Stomach (tissue), 9 donors: Measurements from ENCODE around the gene RAB3C. TPM values are rescaled to one million over a fixed set of nuclear protein-coding genes. Genes with fewer than 3 reads are reported as not detected.

ENCODE experiments used
- DNase-seq, 2 donors: peaks; one replicate each; pipeline versions ENCODE4 v3.0.0 to v3.0.0-alpha.2; 2013 to 2019
- H3K27ac ChIP-seq, 5 donors: fragments of 200-600 bp in 4 of 5; sonication (generic) in 4 of 5; one replicate each; pipeline ENCODE4 v1.5.1; 2013 to 2019; ENCODE audit warnings: mild to moderate bottlenecking in 1 of 5, moderate library complexity in 1 of 5
- H3K27me3 ChIP-seq, 3 donors: fragments of 200-600 bp; sonication (generic); one replicate each; pipeline ENCODE4 v1.5.1; 2017 to 2019; ENCODE audit warnings: mixed run types in 1 of 3
- H3K36me3 ChIP-seq, 4 donors: fragments of 200-600 bp; sonication (generic); 1 replicate in 3 of 4; 2 replicates in 1 of 4; pipeline ENCODE4 v1.5.1; 2016 to 2019
- H3K4me1 ChIP-seq, 4 donors: fragments of 200-600 bp; sonication (generic); one replicate each; pipeline ENCODE4 v1.5.1; 2016 to 2019
- H3K4me3 ChIP-seq, 4 donors: fragments of 200-600 bp; sonication (generic) in 3 of 4; one replicate each; pipeline ENCODE4 v1.5.1; 2016 to 2019; ENCODE audit warnings: mild to moderate bottlenecking in 1 of 4
- H3K9me3 ChIP-seq, 4 donors: fragments of 200-600 bp; sonication (generic); one replicate each; pipeline ENCODE4 v1.5.1; 2016 to 2019
- EP300 ChIP-seq: sonication (generic); formaldehyde crosslinking; IDR thresholded peaks from one replicate; pipeline ENCODE4 v1.6.1; 2017; ENCODE audit warnings: antibody characterized with exemption
- POLR2A ChIP-seq, 4 donors: fragments of 450-650 bp; IDR thresholded peaks; one replicate each; pipeline ENCODE4 v1.6.1; 2016; ENCODE audit warnings: antibody characterized with exemption in 4 of 4, control low read depth in 2 of 4, mild to moderate bottlenecking in 1 of 4, moderate library complexity in 1 of 4
- POLR2AphosphoS5 ChIP-seq, 3 donors: sonication (generic); formaldehyde crosslinking; IDR thresholded peaks; one replicate each; pipeline ENCODE4 v1.6.1; 2016; ENCODE audit warnings: antibody characterized with exemption in 3 of 3
- WGBS, 5 donors: extraction: QIAGEN DNeasy Blood & Tissue Kit in 3 of 5; methylation state at CpG; one replicate each; pipeline versions ENCODE4 v1.1.5 to v1.1.7; 2013 to 2018; 5-methylcytosine and 5-hydroxymethylcytosine counted together
- intact Hi-C: fragments of 100-400 bp; cut with DNase I; formaldehyde crosslinking; loops from one replicate; pipeline ENCODE4 v1.15.1; 2023; ENCODE audit warnings: low total_unique reads
- polyA plus RNA-seq, 3 donors: library from polyadenylated mRNA; stranded (reverse); fragments of 200-250 nt; gene quantifications; one replicate each; pipeline ENCODE4 v1.2.3, GENCODE V29; 2013
- total RNA-seq, 5 donors: library from RNA; depleted of rRNA; stranded (reverse); fragments of >200 nt; gene quantifications; one replicate each; pipeline versions ENCODE4 v1.1.0 to v1.2.3, GENCODE V29; 2014 to 2016
- TF ChIP-seq, protein P1 (sequence below), 7 experiments: fragments of 450-650 bp in 4 of 7; fragments of 200-600 bp in 3 of 7; sonication (generic) in 3 of 7; IDR thresholded peaks; one replicate each; pipeline ENCODE4 v1.5.1; 2016 to 2019; ENCODE audit warnings: antibody characterized with exemption in 7 of 7, control low read depth in 2 of 7, mild to moderate bottlenecking in 1 of 7
- donor health status: healthy with polysubstance abuse.
- donor health status: Bipolar disorder and iron deficiency.
- donor health status: healthy.

RAB3C gene
- total and polyA plus RNA-seq, 8 donors = 0.31 to 7.9 (median 2.2) TPM; not detected in 3

GRCh38 chr5:58851571-58851970 is 268.7 kb downstream of the RAB3C start:
- no peak for DNase-seq
- WGBS, 5 donors = 90 to 94% (median 93%) methylated on average over 5 of the region's 5 CpGs
- H3K4me3 ChIP-seq = no peak overlapping the region
- H3K27me3 ChIP-seq = no peaks in the 10 kb centered on the region
- no peaks in the 10 kb centered on the region for H3K36me3 ChIP-seq
- TF ChIP-seq POLR2A (IDR thresholded peaks at IDR 0.05) = no peak
- TF ChIP-seq, protein P1, sequence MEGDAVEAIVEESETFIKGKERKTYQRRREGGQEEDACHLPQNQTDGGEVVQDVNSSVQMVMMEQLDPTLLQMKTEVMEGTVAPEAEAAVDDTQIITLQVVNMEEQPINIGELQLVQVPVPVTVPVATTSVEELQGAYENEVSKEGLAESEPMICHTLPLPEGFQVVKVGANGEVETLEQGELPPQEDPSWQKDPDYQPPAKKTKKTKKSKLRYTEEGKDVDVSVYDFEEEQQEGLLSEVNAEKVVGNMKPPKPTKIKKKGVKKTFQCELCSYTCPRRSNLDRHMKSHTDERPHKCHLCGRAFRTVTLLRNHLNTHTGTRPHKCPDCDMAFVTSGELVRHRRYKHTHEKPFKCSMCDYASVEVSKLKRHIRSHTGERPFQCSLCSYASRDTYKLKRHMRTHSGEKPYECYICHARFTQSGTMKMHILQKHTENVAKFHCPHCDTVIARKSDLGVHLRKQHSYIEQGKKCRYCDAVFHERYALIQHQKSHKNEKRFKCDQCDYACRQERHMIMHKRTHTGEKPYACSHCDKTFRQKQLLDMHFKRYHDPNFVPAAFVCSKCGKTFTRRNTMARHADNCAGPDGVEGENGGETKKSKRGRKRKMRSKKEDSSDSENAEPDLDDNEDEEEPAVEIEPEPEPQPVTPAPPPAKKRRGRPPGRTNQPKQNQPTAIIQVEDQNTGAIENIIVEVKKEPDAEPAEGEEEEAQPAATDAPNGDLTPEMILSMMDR (IDR thresholded peaks at IDR 0.05) = no peak
- no peak for TF ChIP-seq EP300
- TF ChIP-seq POLR2AphosphoS5 (IDR thresholded peaks at IDR 0.05) = no peak
- intact Hi-C loops = no loop called here
- peaks cover 3 to 25% (median 14%) of the 10 kb centered on the region in 4 donors for H3K4me1 ChIP-seq
- no peak overlapping the region for H3K27ac ChIP-seq
- H3K9me3 ChIP-seq = no peaks in the 10 kb centered on the region

GRCh38 chr5:58852566-58852965 is 269.7 kb downstream of the RAB3C start:
- intact Hi-C loops = no loop called here
- 67 to 90% (median 73%) methylated on average over 1 of the region's 1 CpG for WGBS, 5 donors
- no peak for DNase-seq
- Histone ChIP-seq H3K9me3 (no peaks in the 10 kb centered on the region), H3K27ac (no peak overlapping the region), H3K4me1 (peaks cover 3 to 28% (median 14%) of the 10 kb centered on the region in 4 donors), H3K27me3 (no peaks in the 10 kb centered on the region), H3K36me3 (no peaks in the 10 kb centered on the region), H3K4me3 (no peak overlapping the region)
- TF ChIP-seq, protein P1 (IDR thresholded peaks at IDR 0.05) = no peak

GRCh38 chr5:58854441-58854840 is 271.6 kb downstream of the RAB3C start:
- Histone ChIP-seq H3K27ac (no peak overlapping the region), H3K27me3 (no peaks in the 10 kb centered on the region), H3K36me3 (no peaks in the 10 kb centered on the region), H3K4me3 (no peak overlapping the region), H3K4me1 (peaks cover 3 to 26% (median 14%) of the 10 kb centered on the region in 4 donors), H3K9me3 (no peaks in the 10 kb centered on the region)
- DNase-seq = no peak
- intact Hi-C loops = no loop called here
- 88 to 97% (median 90%) methylated on average over 2 of the region's 2 CpGs for WGBS, 5 donors
- TF ChIP-seq, protein P1 (IDR thresholded peaks at IDR 0.05) = no peak
- TF ChIP-seq POLR2AphosphoS5 (IDR thresholded peaks at IDR 0.05) (no peak), EP300 (no peak), POLR2A (IDR thresholded peaks at IDR 0.05) (no peak)

- 31 to 50% (median 41%) methylated on average over 8 of the region's 8 CpGs for WGBS, 5 donors
These were observed 273.2 kb downstream of the RAB3C start for GRCh38 chr5:58855851-58856739.

More at GRCh38 chr5:58855851-58856739, 273.2 kb downstream of the RAB3C start:
- intact Hi-C loops = no loop called here
- no peaks in the 10 kb centered on the region for H3K27me3 ChIP-seq
- peaks cover 0 to 15% (median 6%) of the 10 kb centered on the region in 4 donors for H3K4me1 ChIP-seq
- peak overlapping the region in 3 of 5 donors; percentile 22 to 72 (median 61) for H3K27ac ChIP-seq
- TF ChIP-seq POLR2AphosphoS5 (IDR thresholded peaks at IDR 0.05) (no peak), EP300 (no peak), POLR2A (IDR thresholded peaks at IDR 0.05) (no peak)
- TF ChIP-seq, protein P1 (IDR thresholded peaks at IDR 0.05) = no peak
- no peak overlapping the region for H3K4me3 ChIP-seq
- no peaks in the 10 kb centered on the region for H3K9me3 ChIP-seq
- H3K36me3 ChIP-seq = no peaks in the 10 kb centered on the region
- peak in 1 of 2 donors; percentile 40 for DNase-seq
